Effector memory CD4-positive, alpha-beta T cell (primary cell): ENCODE measurements around the gene PON1.

ENCODE experiments used
- DNase-seq, 3 donors: peaks; one replicate each; pipeline ENCODE4 v3.0.0-alpha.2; 2020
- H3K27ac ChIP-seq: 2 replicates; pipeline ENCODE4 v1.7.0; 2013; ENCODE audit warnings: mild to moderate bottlenecking, low read length, moderate library complexity; ENCODE audit not compliant: insufficient read depth, poor library complexity, severe bottlenecking
- H3K27me3 ChIP-seq: replicated peaks from 2 replicates; pipeline ENCODE4 v1.7.0; 2013; ENCODE audit warnings: mild to moderate bottlenecking, low read length; ENCODE audit not compliant: insufficient read depth, control insufficient read depth, poor library complexity, severe bottlenecking
- H3K36me3 ChIP-seq: 2 replicates; pipeline ENCODE4 v1.7.0; 2013; ENCODE audit warnings: mild to moderate bottlenecking, low read length, moderate library complexity; ENCODE audit not compliant: control insufficient read depth, insufficient read depth
- H3K4me1 ChIP-seq: 2 replicates; pipeline ENCODE4 v1.7.0; 2013; ENCODE audit warnings: low read length, mild to moderate bottlenecking; ENCODE audit not compliant: control insufficient read depth, insufficient read depth, poor library complexity, severe bottlenecking
- H3K4me3 ChIP-seq: 2 replicates; pipeline ENCODE4 v1.7.0; 2013; ENCODE audit warnings: low read length, low read depth, mild to moderate bottlenecking; ENCODE audit not compliant: insufficient read depth, poor library complexity, severe bottlenecking
- H3K9me3 ChIP-seq: 2 replicates; pipeline ENCODE4 v1.7.0; 2013; ENCODE audit warnings: mild to moderate bottlenecking, low read length, moderate library complexity; ENCODE audit not compliant: control insufficient read depth

PON1 gene

GRCh38 chr7:95335093-95335492, 10.8 kb upstream of the PON1 start:
- no peak for DNase-seq
- Histone ChIP-seq H3K27ac (no peak overlapping the region), H3K4me1 (no peaks in the 10 kb centered on the region), H3K4me3 (no peak overlapping the region), H3K9me3 (no peaks in the 10 kb centered on the region), H3K27me3 (no peaks in the 10 kb centered on the region), H3K36me3 (no peaks in the 10 kb centered on the region)

GRCh38 chr7:95334447-95334846, 10.1 kb upstream of the PON1 start:
- no peak for DNase-seq
- Histone ChIP-seq H3K4me1 (no peaks in the 10 kb centered on the region), H3K27me3 (no peaks in the 10 kb centered on the region), H3K9me3 (no peaks in the 10 kb centered on the region), H3K27ac (no peak overlapping the region), H3K36me3 (no peaks in the 10 kb centered on the region), H3K4me3 (no peak overlapping the region)

GRCh38 chr7:95330961-95331337, 6.6 kb upstream of the PON1 start:
- no peaks in the 10 kb centered on the region for H3K4me1 ChIP-seq
- no peak for DNase-seq
- H3K9me3 ChIP-seq: no peaks in the 10 kb centered on the region
- no peaks in the 10 kb centered on the region for H3K27me3 ChIP-seq
- H3K36me3 ChIP-seq: no peaks in the 10 kb centered on the region
- no peak overlapping the region for H3K27ac ChIP-seq
- peak overlapping the region; percentile 52 for H3K4me3 ChIP-seq

- Histone ChIP-seq H3K27me3 (no peaks in the 10 kb centered on the region), H3K36me3 (no peaks in the 10 kb centered on the region), H3K4me1 (no peaks in the 10 kb centered on the region), H3K27ac (no peak overlapping the region), H3K4me3 (peak overlapping the region; percentile 52), H3K9me3 (no peaks in the 10 kb centered on the region)
- DNase-seq: no peak
Observed at GRCh38 chr7:95330204-95330960, 6.0 kb upstream of the PON1 start.

- H3K27ac ChIP-seq: no peak overlapping the region
- H3K4me1 ChIP-seq: no peaks in the 10 kb centered on the region
- H3K9me3 ChIP-seq: no peaks in the 10 kb centered on the region
- no peaks in the 10 kb centered on the region for H3K36me3 ChIP-seq
- H3K4me3 ChIP-seq: no peak overlapping the region
- no peak for DNase-seq
- no peaks in the 10 kb centered on the region for H3K27me3 ChIP-seq
Observed at GRCh38 chr7:95327356-95327755, 3.0 kb upstream of the PON1 start.

- H3K27ac ChIP-seq: no peak overlapping the region
- no peaks in the 10 kb centered on the region for H3K4me1 ChIP-seq
- no peaks in the 10 kb centered on the region for H3K9me3 ChIP-seq
- no peaks in the 10 kb centered on the region for H3K36me3 ChIP-seq
- no peak overlapping the region for H3K4me3 ChIP-seq
- no peak for DNase-seq
- no peaks in the 10 kb centered on the region for H3K27me3 ChIP-seq
Observed at GRCh38 chr7:95323410-95324129, 762 bp downstream of the PON1 start.

- no peak for DNase-seq
Observed at GRCh38 chr7:95322854-95323253, 1.5 kb downstream of the PON1 start.

GRCh38 chr7:95322396-95322795, 1.9 kb downstream of the PON1 start:
- no peak overlapping the region for H3K4me3 ChIP-seq
- DNase-seq: no peak

More at GRCh38 chr7:95322854-95323253, 1.5 kb downstream of the PON1 start:
- no peak overlapping the region for H3K27ac ChIP-seq
- no peaks in the 10 kb centered on the region for H3K36me3 ChIP-seq
- no peak overlapping the region for H3K4me3 ChIP-seq
- H3K9me3 ChIP-seq: no peaks in the 10 kb centered on the region
- H3K27me3 ChIP-seq: no peaks in the 10 kb centered on the region
- H3K4me1 ChIP-seq: no peaks in the 10 kb centered on the region

GRCh38 chr7:95321720-95322119, 2.6 kb downstream of the PON1 start:
- H3K36me3 ChIP-seq: no peaks in the 10 kb centered on the region
- no peak overlapping the region for H3K27ac ChIP-seq
- no peaks in the 10 kb centered on the region for H3K4me1 ChIP-seq
- H3K27me3 ChIP-seq: no peaks in the 10 kb centered on the region
- H3K9me3 ChIP-seq: no peaks in the 10 kb centered on the region
- DNase-seq: no peak
- H3K4me3 ChIP-seq: no peak overlapping the region

More at GRCh38 chr7:95322396-95322795, 1.9 kb downstream of the PON1 start:
- Histone ChIP-seq H3K9me3 (no peaks in the 10 kb centered on the region), H3K27me3 (no peaks in the 10 kb centered on the region), H3K36me3 (no peaks in the 10 kb centered on the region), H3K27ac (no peak overlapping the region), H3K4me1 (no peaks in the 10 kb centered on the region)

GRCh38 chr7:95320651-95321050, 3.7 kb downstream of the PON1 start:
- no peak overlapping the region for H3K4me3 ChIP-seq
- no peaks in the 10 kb centered on the region for H3K36me3 ChIP-seq
- no peaks in the 10 kb centered on the region for H3K9me3 ChIP-seq
- H3K4me1 ChIP-seq: no peaks in the 10 kb centered on the region
- no peak for DNase-seq
- H3K27me3 ChIP-seq: no peaks in the 10 kb centered on the region
- H3K27ac ChIP-seq: no peak overlapping the region
